Loucy (cell line): ENCODE measurements around the gene SC5D.

Source experiments
- EZH2phosphoT487 ChIP-seq: fragments of 200-600 bp; IDR thresholded peaks from 2 replicates; pipeline ENCODE4 v1.6.1; 2018; ENCODE audit warnings: antibody characterized with exemption, mild to moderate bottlenecking, moderate library complexity, borderline replicate concordance
- TF ChIP-seq, protein P1 (sequence below): fragments of 200-600 bp; sonication (generic); conservative IDR thresholded peaks from 2 replicates; pipeline ENCODE4 v1.5.1; 2014; ENCODE audit warnings: mild to moderate bottlenecking, antibody characterized with exemption, low read length

DNA sequence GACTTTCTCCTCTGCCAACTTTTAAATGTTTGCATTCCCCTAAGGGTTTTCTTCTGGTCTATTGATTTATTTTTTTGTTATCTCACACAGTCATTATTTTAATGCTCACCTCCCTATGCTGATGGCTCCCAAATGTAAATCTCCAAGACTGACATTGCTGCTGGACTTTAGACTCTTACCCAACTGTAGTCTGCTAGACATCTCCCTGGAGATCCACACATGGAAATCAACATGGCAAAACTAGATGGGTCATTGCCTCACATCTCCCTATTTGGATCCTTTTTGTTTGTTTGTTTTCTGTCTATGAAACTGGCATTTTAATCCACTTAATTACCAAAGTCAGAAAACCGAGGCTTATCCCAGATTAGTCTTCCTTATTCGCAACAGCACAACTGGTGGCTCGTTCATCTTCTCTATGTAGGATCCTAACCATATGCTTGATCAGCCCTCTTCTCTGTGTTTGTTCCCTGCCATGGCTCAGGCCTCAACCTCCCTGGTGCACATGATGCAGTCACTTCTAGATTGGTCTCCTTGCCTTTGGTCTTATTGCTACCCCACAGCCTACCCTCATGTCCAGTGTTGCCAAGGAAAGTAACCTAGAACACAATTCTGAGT lies 37.3 kb downstream of the SC5D start:
- TF ChIP-seq, protein P1, sequence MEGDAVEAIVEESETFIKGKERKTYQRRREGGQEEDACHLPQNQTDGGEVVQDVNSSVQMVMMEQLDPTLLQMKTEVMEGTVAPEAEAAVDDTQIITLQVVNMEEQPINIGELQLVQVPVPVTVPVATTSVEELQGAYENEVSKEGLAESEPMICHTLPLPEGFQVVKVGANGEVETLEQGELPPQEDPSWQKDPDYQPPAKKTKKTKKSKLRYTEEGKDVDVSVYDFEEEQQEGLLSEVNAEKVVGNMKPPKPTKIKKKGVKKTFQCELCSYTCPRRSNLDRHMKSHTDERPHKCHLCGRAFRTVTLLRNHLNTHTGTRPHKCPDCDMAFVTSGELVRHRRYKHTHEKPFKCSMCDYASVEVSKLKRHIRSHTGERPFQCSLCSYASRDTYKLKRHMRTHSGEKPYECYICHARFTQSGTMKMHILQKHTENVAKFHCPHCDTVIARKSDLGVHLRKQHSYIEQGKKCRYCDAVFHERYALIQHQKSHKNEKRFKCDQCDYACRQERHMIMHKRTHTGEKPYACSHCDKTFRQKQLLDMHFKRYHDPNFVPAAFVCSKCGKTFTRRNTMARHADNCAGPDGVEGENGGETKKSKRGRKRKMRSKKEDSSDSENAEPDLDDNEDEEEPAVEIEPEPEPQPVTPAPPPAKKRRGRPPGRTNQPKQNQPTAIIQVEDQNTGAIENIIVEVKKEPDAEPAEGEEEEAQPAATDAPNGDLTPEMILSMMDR, result no peak
- no peak for TF ChIP-seq EZH2phosphoT487
